H1 (cell line): Measurements from ENCODE around the gene FOXN4. TPM values are rescaled to one million over a fixed set of nuclear protein-coding genes. Genes with fewer than 3 reads are reported as not detected.

Source experiments
- ASH2L ChIP-seq: fragments of 200-600, 300-600 bp; sonication (generic); IDR thresholded peaks from one replicate; pipeline ENCODE4 v1.7.1; 2017; ENCODE audit warnings: low read length
- CBX5 ChIP-seq: fragments of 300-800, 300-1000 bp; sonication (generic); IDR thresholded peaks from 2 replicates; pipeline ENCODE4 v1.7.1; 2016; ENCODE audit warnings: antibody characterized with exemption, low read length, low read depth
- EZH2 ChIP-seq: fragments of 200-600 bp; sonication (generic); IDR thresholded peaks from 2 replicates; pipeline ENCODE4 v1.7.1; 2012; ENCODE audit warnings: low read depth, mild to moderate bottlenecking, moderate library complexity, low read length, inconsistent platforms; ENCODE audit not compliant: severe bottlenecking
- KDM5A ChIP-seq: fragments of 200-600 bp; IDR thresholded peaks from 2 replicates; pipeline ENCODE4 v1.7.1; 2012; ENCODE audit warnings: mild to moderate bottlenecking, low read length, inconsistent platforms, mixed read lengths
- MAX ChIP-seq: IDR thresholded peaks from 2 replicates; pipeline ENCODE4 v1.6.1; 2012; ENCODE audit warnings: inconsistent platforms
- RBBP5 ChIP-seq: IDR thresholded peaks from 2 replicates; pipeline ENCODE4 v1.7.1; 2012; ENCODE audit warnings: low read depth, mild to moderate bottlenecking, inconsistent platforms, low read length, moderate library complexity, borderline replicate concordance
- SAP30 ChIP-seq: fragments of 300-600 bp; sonication (generic); IDR thresholded peaks from 2 replicates; pipeline ENCODE4 v1.7.1; 2012; ENCODE audit warnings: low read length, moderate library complexity, mild to moderate bottlenecking, inconsistent platforms; ENCODE audit not compliant: insufficient read depth, insufficient replicate concordance
- SIX5 ChIP-seq: IDR thresholded peaks from 2 replicates; pipeline ENCODE4 v1.6.1; 2011; ENCODE audit warnings: mild to moderate bottlenecking, low read depth, low read length
- SP2 ChIP-seq: IDR thresholded peaks from 2 replicates; pipeline ENCODE4 v1.6.1; 2012; ENCODE audit warnings: mild to moderate bottlenecking, low read length, inconsistent platforms
- TBP ChIP-seq: IDR thresholded peaks from 2 replicates; pipeline ENCODE4 v1.6.1; 2011; ENCODE audit warnings: low read depth, low read length, improper control_type of control experiment
- YY1 ChIP-seq: IDR thresholded peaks from 2 replicates; pipeline ENCODE4 v1.6.1; 2011; ENCODE audit warnings: low read depth, mild to moderate bottlenecking, low read length
- ZNF274 ChIP-seq: IDR thresholded peaks from 2 replicates; pipeline ENCODE4 v1.7.0; 2012; ENCODE audit warnings: low read length, borderline replicate concordance; ENCODE audit errors: extremely low read depth
- polyA plus RNA-seq, 7 experiments: library from polyadenylated mRNA; depleted of rRNA in 3 of 7; stranded (reverse) in 5 of 7; unstranded in 2 of 7; fragments of >200 nt in 5 of 7; fragments of 200-250 nt in 2 of 7; gene quantifications; 1 replicate in 5 of 7; 2 replicates in 1 of 7; 4 replicates in 1 of 7; pipeline versions ENCODE4 v1.2.1 to v1.2.3, GENCODE V29; 2011 to 2013; ENCODE audit warnings: missing spikeins in 2 of 7, mixed read lengths in 2 of 7
- total RNA-seq: library from RNA; stranded (reverse); fragmentation: NEBNext Ultra II Directional; extraction: Animal tissue kit (Norgen Biotek cat#: 25700); gene quantifications from 2 replicates; pipeline ENCODE4 v1.2.1, GENCODE V29; 2021

Gene FOXN4
- total and polyA plus RNA-seq, 2 of the 8 experiments (the other 6 are each of a cell fraction or from before 2014, with no cell fraction given) = 0.26 to 0.29 TPM

GRCh38 chr12:109264095-109264942, 44.8 kb downstream of the FOXN4 start (continued):
- TF ChIP-seq RBBP5 (no peak), KDM5A (no peak), SIX5 (no peak), YY1 (peak; percentile 78), TBP (no peak), EZH2 (no peak), ASH2L (no peak), SAP30 (no peak), MAX (0 out of 2 replicates have a peak, but pooled peaks have one; percentile 20), ZNF274 (no peak), SP2 (no peak), CBX5 (no peak)
